K562 (cell line): ENCODE results near the gene NSUN6. TPM values are rescaled to one million over a fixed set of nuclear protein-coding genes. Genes with fewer than 3 reads are reported as not detected.

Experiments
- ATAC-seq: fragments of 200-7000 bp; cut with Tn5 transposase; 3 replicates; pipeline ENCODE4 v1.9.1; 2020; ENCODE audit warnings: moderate library complexity
- BruUV-seq: library from RNA; stranded (reverse); fragments of 400-500 nt; replicated peaks from 2 replicates; lab custom pipeline; 2021; lab: Mats Ljungman, UMichigan
- CTCF ChIA-PET: fragments of 300-600 bp; formaldehyde crosslinking; extraction: SDS; loops from one replicate; lab custom pipeline; 2021; ENCODE audit warnings: low intra/inter-chr PET ratio; lab: Yijun Ruan, JAX
- POLR2A ChIA-PET: fragments of 300-600, 350-650 bp; sonication (Branson Sonifier 250); formaldehyde crosslinking; extraction: SDS; loops from one replicate; lab custom pipeline; 2021; ENCODE audit warnings: antibody characterized with exemption, inconsistent platforms; lab: Yijun Ruan, JAX
- DNase-seq, 4 experiments: peaks; one replicate each; pipeline versions ENCODE4 v3.0.0 to v3.0.0-alpha.2; 2011 to 2018; ENCODE audit warnings: low spot score in 3 of 4, mixed read lengths in 3 of 4; ENCODE audit errors: extremely low read depth in 1 of 4
- FAIRE-seq: peaks from 2 replicates; lab custom pipeline; 2011; peaks lifted over from hg19 to GRCh38; lab: Jason Lieb, UNC
- H2AFZ ChIP-seq: 2 replicates; pipeline ENCODE4 v1.6.0; 2011; ENCODE audit warnings: low read depth, low read length, control low read depth, inconsistent platforms
- H3K27ac ChIP-seq: fragments of 200-600 bp; 3 replicates; pipeline ENCODE4 v1.8.0; 2011; ENCODE audit warnings: low read depth, mild to moderate bottlenecking, control low read depth, inconsistent platforms, low read length, moderate library complexity, mixed read lengths; ENCODE audit errors: extremely low read depth
- H3K27me3 ChIP-seq, 2 experiments: fragments of 300-600 bp in 1 of 2; 2 replicates in 1 of 2; 3 replicates in 1 of 2; pipeline versions ENCODE4 v1.6.0 to v1.8.0; 2011; ENCODE audit warnings: inconsistent platforms in 2 of 2, low read length in 2 of 2, mild to moderate bottlenecking in 1 of 2, mixed read lengths in 1 of 2, moderate library complexity in 1 of 2; ENCODE audit not compliant: control insufficient read depth in 2 of 2, insufficient read depth in 2 of 2
- H3K36me3 ChIP-seq: fragments of 300-600 bp; 3 replicates; pipeline ENCODE4 v1.8.0; 2011; ENCODE audit warnings: mild to moderate bottlenecking, low read length, inconsistent platforms; ENCODE audit not compliant: control insufficient read depth, insufficient read depth
- H3K4me1 ChIP-seq, 2 experiments: fragments of 200-600 bp in 1 of 2; replicated peaks in 1 of 2; 2 replicates in 1 of 2; 3 replicates in 1 of 2; pipeline versions ENCODE4 v1.5.1 to v1.8.0; 2011; ENCODE audit warnings: inconsistent platforms in 2 of 2, low read length in 2 of 2, mild to moderate bottlenecking in 1 of 2, mixed read lengths in 1 of 2, moderate library complexity in 1 of 2; ENCODE audit not compliant: control insufficient read depth in 2 of 2, insufficient read depth in 2 of 2
- H3K4me2 ChIP-seq: 2 replicates; pipeline ENCODE4 v1.6.1; 2011; ENCODE audit warnings: low read length, control low read depth, inconsistent platforms, mixed read lengths; ENCODE audit not compliant: insufficient read depth
- H3K4me3 ChIP-seq: fragments of 200-600 bp; sonication (generic), shearing (Covaris generic); 2 replicates; pipeline ENCODE4 v1.5.1; 2016; ENCODE audit warnings: control low read depth, inconsistent platforms
- H3K79me2 ChIP-seq: fragments of 200-600 bp; 3 replicates; pipeline ENCODE4 v1.8.0; 2011; ENCODE audit warnings: low read length, inconsistent platforms; ENCODE audit not compliant: control insufficient read depth, insufficient read depth
- H3K9ac ChIP-seq, 2 experiments: 2 replicates each; pipeline versions ENCODE4 v1.6.0 to v1.6.1; 2011; ENCODE audit warnings: low read depth in 2 of 2, low read length in 2 of 2, control low read depth in 1 of 2, inconsistent platforms in 1 of 2, mild to moderate bottlenecking in 1 of 2, mixed read lengths in 1 of 2; ENCODE audit not compliant: insufficient read depth in 1 of 2
- H3K9me1 ChIP-seq: one replicate; pipeline ENCODE4 v1.6.0; 2011; ENCODE audit warnings: inconsistent platforms, mild to moderate bottlenecking, low read length, moderate library complexity; ENCODE audit not compliant: control insufficient read depth, insufficient read depth
- H3K9me3 ChIP-seq: replicated peaks from 2 replicates; pipeline ENCODE4 v1.5.1; 2011; ENCODE audit warnings: low read depth, low read length, inconsistent platforms; ENCODE audit not compliant: control insufficient read depth, insufficient read depth
- H4K20me1 ChIP-seq: replicated peaks from 2 replicates; pipeline ENCODE4 v1.6.1; 2011; ENCODE audit warnings: low read length, inconsistent platforms, mixed read lengths; ENCODE audit not compliant: control insufficient read depth, insufficient read depth
- BCOR ChIP-seq: fragments of 450-650 bp; IDR thresholded peaks from 2 replicates; pipeline ENCODE4 v1.6.1; 2016
- DEAF1 ChIP-seq: fragments of 450-650 bp; formaldehyde crosslinking; IDR thresholded peaks from 2 replicates; pipeline ENCODE4 v1.4.0; 2020; ENCODE audit warnings: mild to moderate bottlenecking, moderate library complexity
- ESRRA ChIP-seq: fragments of 450-650 bp; IDR thresholded peaks from 2 replicates; pipeline ENCODE4 v1.6.1; 2014; ENCODE audit warnings: low read depth, mild to moderate bottlenecking, moderate library complexity, borderline replicate concordance
- MCM2 ChIP-seq: fragments of 450-650 bp; IDR thresholded peaks from 2 replicates; pipeline ENCODE4 v1.6.1; 2017; ENCODE audit warnings: low read depth, mild to moderate bottlenecking
- PRMT5 ChIP-seq: sonication (generic); formaldehyde crosslinking; IDR thresholded peaks from 2 replicates; pipeline ENCODE4 v1.5.0; 2020; ENCODE audit warnings: missing genetic modification reagents
- PTBP1 ChIP-seq: fragments of 200-400 bp; formaldehyde crosslinking; IDR thresholded peaks from 2 replicates; pipeline ENCODE4 v1.6.1; 2017; ENCODE audit warnings: low read depth, low read length
- TCF3 ChIP-seq: sonication (generic); formaldehyde crosslinking; IDR thresholded peaks from 2 replicates; pipeline ENCODE4 v1.4.0; 2020; ENCODE audit warnings: mild to moderate bottlenecking, missing genetic modification reagents
- ZNF133 ChIP-seq: fragments of 250-450 bp; sonication (Bioruptor Pico); IDR thresholded peaks from 2 replicates; pipeline ENCODE4 v1.4.0; 2020; ENCODE audit warnings: mild to moderate bottlenecking
- ZNF695 ChIP-seq: fragments of 450-650 bp; formaldehyde crosslinking; IDR thresholded peaks from 2 replicates; pipeline ENCODE4 v1.4.0; 2020; ENCODE audit warnings: mild to moderate bottlenecking, moderate library complexity
- ZNF717 ChIP-seq: fragments of 250-450 bp; sonication (Bioruptor Pico); IDR thresholded peaks from 2 replicates; pipeline ENCODE4 v1.5.0; 2021
- WGBS: fragments of 100-300 bp; shearing (Covaris generic); methylation state at CpG from one replicate; pipeline ENCODE4 v1.1.6; 2016; ENCODE audit warnings: low coverage, mixed read lengths; ENCODE audit not compliant: insufficient coverage; ENCODE audit errors: missing lambda C conversion rate; 5-methylcytosine and 5-hydroxymethylcytosine counted together
- in situ Hi-C: fragments of 300-500 bp; cut with MboI; formaldehyde crosslinking; loops from 4 replicates; pipeline ENCODE4 v1.15.0; 2018; ENCODE audit warnings: inconsistent platforms, mixed read lengths
- intact Hi-C: fragments of 100-400 bp; cut with micrococcal nuclease; formaldehyde crosslinking; loops from 2 replicates; pipeline ENCODE4 v1.14.2; 2022
- polyA plus RNA-seq, 8 experiments: library from polyadenylated mRNA; depleted of rRNA in 4 of 8; stranded (reverse) in 5 of 8; unstranded in 3 of 8; fragments of >200 nt; fragmentation: Nextera tagmentation in 2 of 8; fragmentation: Illumina TruSeq in 1 of 8; extraction: Ambion mirVana in 2 of 8; extraction: Trizol in 1 of 8; gene quantifications; 2 replicates each; pipeline versions ENCODE4 v1.2.1 to v1.2.3, GENCODE V29; 2011 to 2014; ENCODE audit warnings: inconsistent platforms in 1 of 8, missing spikeins in 1 of 8
- total RNA-seq, 7 experiments: library from RNA; depleted of rRNA in 6 of 7; stranded (reverse); fragments of >200 nt in 6 of 7; fragmentation: Illumina TruSeq in 2 of 7; extraction: Trizol in 2 of 7; gene quantifications; 2 replicates each; pipeline versions ENCODE4 v1.2.1 to v1.2.3, GENCODE V29; 2011 to 2021; ENCODE audit warnings: low replicate concordance in 1 of 7

The NSUN6 gene
- total and polyA plus RNA-seq, 9 of the 15 experiments (the other 6 are each of a cell fraction or from before 2014, with no cell fraction given), result 12.5 to 33.1 (median 24.2) TPM

GRCh38 chr10:18516851-18517250 is 134.5 kb downstream of the NSUN6 start:
- TF ChIP-seq PRMT5 (CRISPR knock-in tag) (no peak), DEAF1 (no peak), ZNF717 (CRISPR knock-in tag) (no peak), PTBP1 (no peak), ESRRA (no peak), ZNF695 (no peak), TCF3 (CRISPR knock-in tag) (no peak), MCM2 (no peak), BCOR (no peak), ZNF133 (CRISPR knock-in tag) (no peak)
- 67% methylated on average over 3 of the region's 3 CpGs for WGBS
- H2AFZ ChIP-seq, result no peak overlapping the region
- no peaks in the 10 kb centered on the region for H3K4me1 ChIP-seq
- DNase-seq (no peak), FAIRE-seq (no peak), ATAC-seq (no peak)
- H3K27ac ChIP-seq, result no peak overlapping the region
- ChIA-PET POLR2A (no interaction called here), CTCF (no interaction called here)
- no peaks in the 10 kb centered on the region for H3K9me1 ChIP-seq
- no peaks in the 10 kb centered on the region for H3K27me3 ChIP-seq
- no peak overlapping the region for H3K4me3 ChIP-seq
- intact Hi-C loops, result no loop called here
- H3K36me3 ChIP-seq, result peaks cover 5% of the 10 kb centered on the region; the same call in 1 of the 3 replicates
- BruUV-seq, result no TSS peak
- no peak overlapping the region for H3K9ac ChIP-seq
- no peaks in the 10 kb centered on the region for H3K9me3 ChIP-seq
- no peak overlapping the region for H3K4me2 ChIP-seq
- no peaks in the 10 kb centered on the region for H4K20me1 ChIP-seq
- in situ Hi-C loops, result no loop called here
- H3K79me2 ChIP-seq, result no peaks in the 10 kb centered on the region
